Measurements from ENCODE around the gene CYTH4. TPM values are rescaled to one million over a fixed set of nuclear protein-coding genes. Genes with fewer than 3 reads are reported as not detected.
A peak's percentile ranks its signal among the peaks of the same experiment; 100 is the strongest.

CYTH4 gene
- total and polyA plus RNA-seq, 4 donors = 1.9 to 9.9 (median 5.9) TPM

GRCh38 chr22:37305887-37306286 lies 23.6 kb downstream of the CYTH4 start (continued):
- TF ChIP-seq, protein P1, sequence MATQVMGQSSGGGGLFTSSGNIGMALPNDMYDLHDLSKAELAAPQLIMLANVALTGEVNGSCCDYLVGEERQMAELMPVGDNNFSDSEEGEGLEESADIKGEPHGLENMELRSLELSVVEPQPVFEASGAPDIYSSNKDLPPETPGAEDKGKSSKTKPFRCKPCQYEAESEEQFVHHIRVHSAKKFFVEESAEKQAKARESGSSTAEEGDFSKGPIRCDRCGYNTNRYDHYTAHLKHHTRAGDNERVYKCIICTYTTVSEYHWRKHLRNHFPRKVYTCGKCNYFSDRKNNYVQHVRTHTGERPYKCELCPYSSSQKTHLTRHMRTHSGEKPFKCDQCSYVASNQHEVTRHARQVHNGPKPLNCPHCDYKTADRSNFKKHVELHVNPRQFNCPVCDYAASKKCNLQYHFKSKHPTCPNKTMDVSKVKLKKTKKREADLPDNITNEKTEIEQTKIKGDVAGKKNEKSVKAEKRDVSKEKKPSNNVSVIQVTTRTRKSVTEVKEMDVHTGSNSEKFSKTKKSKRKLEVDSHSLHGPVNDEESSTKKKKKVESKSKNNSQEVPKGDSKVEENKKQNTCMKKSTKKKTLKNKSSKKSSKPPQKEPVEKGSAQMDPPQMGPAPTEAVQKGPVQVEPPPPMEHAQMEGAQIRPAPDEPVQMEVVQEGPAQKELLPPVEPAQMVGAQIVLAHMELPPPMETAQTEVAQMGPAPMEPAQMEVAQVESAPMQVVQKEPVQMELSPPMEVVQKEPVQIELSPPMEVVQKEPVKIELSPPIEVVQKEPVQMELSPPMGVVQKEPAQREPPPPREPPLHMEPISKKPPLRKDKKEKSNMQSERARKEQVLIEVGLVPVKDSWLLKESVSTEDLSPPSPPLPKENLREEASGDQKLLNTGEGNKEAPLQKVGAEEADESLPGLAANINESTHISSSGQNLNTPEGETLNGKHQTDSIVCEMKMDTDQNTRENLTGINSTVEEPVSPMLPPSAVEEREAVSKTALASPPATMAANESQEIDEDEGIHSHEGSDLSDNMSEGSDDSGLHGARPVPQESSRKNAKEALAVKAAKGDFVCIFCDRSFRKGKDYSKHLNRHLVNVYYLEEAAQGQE (IDR thresholded peaks at IDR 0.05) = no peak
- TF ChIP-seq RXRA (IDR thresholded peaks at IDR 0.05) = no peak
- no peak for TF ChIP-seq HNF4G (IDR thresholded peaks at IDR 0.05)

GRCh38 chr22:37306494-37306829 lies 24.2 kb downstream of the CYTH4 start:
- no peak overlapping the region for H3K4me3 ChIP-seq (ENCODE audit: low read depth in 1 of 3, low read length in 3 of 3)
- 87% methylated on average over 6 of the region's 6 CpGs for WGBS
- DNase-seq (ENCODE audit: low spot score) = no peak
- H3K27ac ChIP-seq (ENCODE audit: low read depth in 1 of 2, low read length in 2 of 2) = peak overlapping the region; percentile 70 to 77
- peaks cover 0 to 23% (median 15%) of the 10 kb centered on the region in 4 donors for H3K4me1 ChIP-seq (ENCODE audit: control insufficient read depth in 4 of 4, insufficient read depth in 4 of 4, low read length in 3 of 4)
- H3K9ac ChIP-seq (ENCODE audit: low read depth in 1 of 2, low read length in 2 of 2) = no peak overlapping the region
- no peaks in the 10 kb centered on the region for H3K36me3 ChIP-seq (ENCODE audit: control insufficient read depth in 4 of 4, insufficient read depth in 3 of 4, low read depth in 1 of 4, low read length in 3 of 4)
- no peaks in the 10 kb centered on the region for H3K27me3 ChIP-seq (ENCODE audit: control insufficient read depth in 4 of 4, insufficient read depth in 4 of 4, low read length in 3 of 4)
- TF ChIP-seq HNF4G (IDR thresholded peaks at IDR 0.05) (no peak), TAF1 (conservative IDR thresholded peaks at IDR 0.05) (no peak), RAD21 (IDR thresholded peaks at IDR 0.05) (no peak), FOXA1 (IDR thresholded peaks at IDR 0.05) (no peak), EGR1 (IDR thresholded peaks at IDR 0.05; ENCODE audit: low read depth in 2 of 2) (no peak)
- TF ChIP-seq, protein P2, sequence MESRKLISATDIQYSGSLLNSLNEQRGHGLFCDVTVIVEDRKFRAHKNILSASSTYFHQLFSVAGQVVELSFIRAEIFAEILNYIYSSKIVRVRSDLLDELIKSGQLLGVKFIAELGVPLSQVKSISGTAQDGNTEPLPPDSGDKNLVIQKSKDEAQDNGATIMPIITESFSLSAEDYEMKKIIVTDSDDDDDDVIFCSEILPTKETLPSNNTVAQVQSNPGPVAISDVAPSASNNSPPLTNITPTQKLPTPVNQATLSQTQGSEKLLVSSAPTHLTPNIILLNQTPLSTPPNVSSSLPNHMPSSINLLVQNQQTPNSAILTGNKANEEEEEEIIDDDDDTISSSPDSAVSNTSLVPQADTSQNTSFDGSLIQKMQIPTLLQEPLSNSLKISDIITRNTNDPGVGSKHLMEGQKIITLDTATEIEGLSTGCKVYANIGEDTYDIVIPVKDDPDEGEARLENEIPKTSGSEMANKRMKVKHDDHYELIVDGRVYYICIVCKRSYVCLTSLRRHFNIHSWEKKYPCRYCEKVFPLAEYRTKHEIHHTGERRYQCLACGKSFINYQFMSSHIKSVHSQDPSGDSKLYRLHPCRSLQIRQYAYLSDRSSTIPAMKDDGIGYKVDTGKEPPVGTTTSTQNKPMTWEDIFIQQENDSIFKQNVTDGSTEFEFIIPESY (IDR thresholded peaks at IDR 0.05) = no peak
- TF ChIP-seq, protein P1 (IDR thresholded peaks at IDR 0.05) = no peak
- no peaks in the 10 kb centered on the region for H3K9me3 ChIP-seq (ENCODE audit: control insufficient read depth in 4 of 4, low read length in 3 of 4)

- H3K4me3 ChIP-seq (ENCODE audit: low read depth in 1 of 3, low read length in 3 of 3) = no peak overlapping the region
- no peaks in the 10 kb centered on the region for H3K36me3 ChIP-seq (ENCODE audit: control insufficient read depth in 4 of 4, insufficient read depth in 3 of 4, low read depth in 1 of 4, low read length in 3 of 4)
- no peak for DNase-seq (ENCODE audit: low spot score)
- no peak overlapping the region for H3K9ac ChIP-seq (ENCODE audit: low read depth in 1 of 2, low read length in 2 of 2)
- no peak overlapping the region for H3K27ac ChIP-seq (ENCODE audit: low read depth in 1 of 2, low read length in 2 of 2)
- peaks cover 0 to 23% (median 15%) of the 10 kb centered on the region in 4 donors for H3K4me1 ChIP-seq (ENCODE audit: control insufficient read depth in 4 of 4, insufficient read depth in 4 of 4, low read length in 3 of 4)
- no peaks in the 10 kb centered on the region for H3K27me3 ChIP-seq (ENCODE audit: control insufficient read depth in 4 of 4, insufficient read depth in 4 of 4, low read length in 3 of 4)
- H3K9me3 ChIP-seq (ENCODE audit: control insufficient read depth in 4 of 4, low read length in 3 of 4) = no peaks in the 10 kb centered on the region
- WGBS = 91% methylated on average over 18 of the region's 18 CpGs
- TF ChIP-seq, protein P3, sequence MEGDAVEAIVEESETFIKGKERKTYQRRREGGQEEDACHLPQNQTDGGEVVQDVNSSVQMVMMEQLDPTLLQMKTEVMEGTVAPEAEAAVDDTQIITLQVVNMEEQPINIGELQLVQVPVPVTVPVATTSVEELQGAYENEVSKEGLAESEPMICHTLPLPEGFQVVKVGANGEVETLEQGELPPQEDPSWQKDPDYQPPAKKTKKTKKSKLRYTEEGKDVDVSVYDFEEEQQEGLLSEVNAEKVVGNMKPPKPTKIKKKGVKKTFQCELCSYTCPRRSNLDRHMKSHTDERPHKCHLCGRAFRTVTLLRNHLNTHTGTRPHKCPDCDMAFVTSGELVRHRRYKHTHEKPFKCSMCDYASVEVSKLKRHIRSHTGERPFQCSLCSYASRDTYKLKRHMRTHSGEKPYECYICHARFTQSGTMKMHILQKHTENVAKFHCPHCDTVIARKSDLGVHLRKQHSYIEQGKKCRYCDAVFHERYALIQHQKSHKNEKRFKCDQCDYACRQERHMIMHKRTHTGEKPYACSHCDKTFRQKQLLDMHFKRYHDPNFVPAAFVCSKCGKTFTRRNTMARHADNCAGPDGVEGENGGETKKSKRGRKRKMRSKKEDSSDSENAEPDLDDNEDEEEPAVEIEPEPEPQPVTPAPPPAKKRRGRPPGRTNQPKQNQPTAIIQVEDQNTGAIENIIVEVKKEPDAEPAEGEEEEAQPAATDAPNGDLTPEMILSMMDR (IDR thresholded peaks at IDR 0.05; ENCODE audit: low read depth, low read length, missing input control) = no peak
- TF ChIP-seq, protein P2 (IDR thresholded peaks at IDR 0.05) = no peak
- TF ChIP-seq YY1 (IDR thresholded peaks at IDR 0.05) = no peak
- TF ChIP-seq FOXA1 (IDR thresholded peaks at IDR 0.05) = no peak
- TF ChIP-seq HNF4G (IDR thresholded peaks at IDR 0.05) = no peak
- TF ChIP-seq RAD21 (IDR thresholded peaks at IDR 0.05) = no peak
- TF ChIP-seq RXRA (IDR thresholded peaks at IDR 0.05) = no peak
- no peak for TF ChIP-seq JUND (IDR thresholded peaks at IDR 0.05)
- TF ChIP-seq HNF4A (conservative IDR thresholded peaks at IDR 0.05) = no peak
- TF ChIP-seq TAF1 (conservative IDR thresholded peaks at IDR 0.05) = no peak
- no peak for TF ChIP-seq FOXA2 (IDR thresholded peaks at IDR 0.05)
Observed at GRCh38 chr22:37308385-37309200, 26.3 kb downstream of the CYTH4 start.
